Activated CD4-positive, alpha-beta memory T cell treated with anti-CD3 and anti-CD28 coated beads for 36 hours (primary cell): ENCODE results near the gene ZNF101. TPM values are rescaled to one million over a fixed set of nuclear protein-coding genes. Genes with fewer than 3 reads are reported as not detected.
"Not testable (repeated sequence)": the region's sequence is repeated elsewhere in the genome, so short reads cannot be mapped to it uniquely, and the experiment has no call there.

Experiments
- CTCF ChIA-PET: fragments of 350-600 bp; sonication (Branson Sonifier 250); formaldehyde crosslinking; loops from one replicate; lab custom pipeline; 2021; ENCODE audit warnings: antibody characterized with exemption, inconsistent platforms; lab: Charles Lee
- POLR2A ChIA-PET: fragments of 350-600 bp; sonication (Branson Sonifier 250); formaldehyde crosslinking; loops from one replicate; lab custom pipeline; 2021; ENCODE audit warnings: antibody characterized with exemption; lab: Charles Lee
- DNase-seq: peaks from one replicate; pipeline ENCODE4 v3.0.0-alpha.2; 2020
- H3K27ac Mint-ChIP-seq: one replicate; pipeline ENCODE4 v1.8.0; 2021; ENCODE audit warnings: mixed read lengths
- H3K27me3 Mint-ChIP-seq: one replicate; pipeline ENCODE4 v1.8.0; 2021; ENCODE audit warnings: mixed read lengths
- H3K36me3 Mint-ChIP-seq: one replicate; pipeline ENCODE4 v1.8.0; 2021; ENCODE audit warnings: mixed read lengths
- H3K4me1 Mint-ChIP-seq: one replicate; pipeline ENCODE4 v1.8.0; 2021; ENCODE audit warnings: low read depth, mixed read lengths
- H3K4me3 Mint-ChIP-seq: one replicate; pipeline ENCODE4 v1.8.0; 2021; ENCODE audit warnings: mild to moderate bottlenecking, mixed read lengths
- H3K9me3 Mint-ChIP-seq: one replicate; pipeline ENCODE4 v1.8.0; 2021; ENCODE audit warnings: mixed read lengths
- intact Hi-C: fragments of 100-400 bp; cut with micrococcal nuclease; formaldehyde crosslinking; loops from one replicate; pipeline ENCODE4 v1.15.1; 2023
- total RNA-seq, 2 experiments: library from RNA; stranded (reverse); gene quantifications; one replicate each; pipeline ENCODE4 v1.2.3, GENCODE V29; 2021

The ZNF101 gene
- total RNA-seq, 2 experiments from 2014 or later: 76.0 to 77.0 TPM

DNA sequence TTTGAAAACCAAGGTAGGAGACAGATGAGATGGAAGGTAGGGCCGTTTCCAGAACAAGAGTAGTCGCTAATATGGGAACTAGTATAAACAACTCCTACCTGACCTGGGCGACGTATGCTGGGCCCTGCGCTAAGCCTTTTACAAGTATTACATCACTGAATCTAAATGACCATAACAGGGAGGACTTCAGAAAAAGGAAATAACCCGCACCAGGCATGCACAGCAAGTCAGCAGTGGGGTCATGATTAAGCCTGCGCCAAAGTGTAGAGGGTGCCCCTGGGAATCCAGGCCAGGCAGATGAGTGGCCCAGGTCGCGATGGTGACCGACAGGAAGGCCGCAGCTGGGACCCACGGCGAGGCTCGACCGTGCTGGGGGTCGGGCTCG, 5.8 kb upstream of the ZNF101 start:
- intact Hi-C loops: loop anchor here (1.0 to 10.0 kb wide), 8 partner anchors 20 to 468 kb away; partner anchors contain the start of genes BORCS8, GATAD2A, GMIP and PBX4
- Mint-ChIP-seq H3K9me3 (no peaks in the 10 kb centered on the region), H3K36me3 (peaks cover 25% of the 10 kb centered on the region), H3K4me1 (peaks cover 33% of the 10 kb centered on the region), H3K27me3 (no peaks in the 10 kb centered on the region), H3K4me3 (peak overlapping the region; percentile 96), H3K27ac (peak overlapping the region; percentile 94)
- ChIA-PET POLR2A (interaction anchor here (0.6 to 2.0 kb wide), 10 partner anchors 9 to 237 kb away, joined by 3 to 9 read pairs (median 4); partner anchors contain the start of genes GMIP, NDUFA13, TSSK6 and ZNF253), CTCF (interaction anchor here (1.0 to 1.5 kb wide), 4 partner anchors 110 to 159 kb away, joined by 4 to 6 read pairs (median 4); partner anchors contain the start of gene ZNF506)
- DNase-seq: no peak

GRCh38 chr19:19663256-19664120, 5.2 kb upstream of the ZNF101 start, which contains the start of gene ATP13A1:
ATP13A1 (minus strand) TSS chr19:19663676; CDS start chr19:19663666, 10 bp downstream.
- H3K9me3 Mint-ChIP-seq: no peaks in the 10 kb centered on the region
- no peaks in the 10 kb centered on the region for H3K27me3 Mint-ChIP-seq
- ChIA-PET CTCF (interaction anchor here (0.6 to 1.5 kb wide), 2 partner anchors 131 to 171 kb away, joined by 4 read pairs; no protein-coding TSS in a partner anchor), POLR2A (interaction anchor here (1.0 to 2.0 kb wide), 7 partner anchors 13 to 202 kb away, joined by 3 to 9 read pairs (median 5); partner anchors contain the start of genes GMIP, NDUFA13, TSSK6 and ZNF253)
- intact Hi-C loops: loop anchor here (1.0 to 10.0 kb wide), 6 partner anchors 45 to 469 kb away; partner anchors contain the start of genes BORCS8, GATAD2A, PBX4 and RFXANK
- DNase-seq: peak; percentile 95
- H3K4me3 Mint-ChIP-seq: peak within 1 kb of the TSS; percentile 96
- H3K36me3 Mint-ChIP-seq: peaks cover 22% of the 10 kb centered on the region
- peak within 1 kb of the TSS; percentile 98 for H3K27ac Mint-ChIP-seq
- peaks cover 39% of the 10 kb centered on the region for H3K4me1 Mint-ChIP-seq

DNA sequence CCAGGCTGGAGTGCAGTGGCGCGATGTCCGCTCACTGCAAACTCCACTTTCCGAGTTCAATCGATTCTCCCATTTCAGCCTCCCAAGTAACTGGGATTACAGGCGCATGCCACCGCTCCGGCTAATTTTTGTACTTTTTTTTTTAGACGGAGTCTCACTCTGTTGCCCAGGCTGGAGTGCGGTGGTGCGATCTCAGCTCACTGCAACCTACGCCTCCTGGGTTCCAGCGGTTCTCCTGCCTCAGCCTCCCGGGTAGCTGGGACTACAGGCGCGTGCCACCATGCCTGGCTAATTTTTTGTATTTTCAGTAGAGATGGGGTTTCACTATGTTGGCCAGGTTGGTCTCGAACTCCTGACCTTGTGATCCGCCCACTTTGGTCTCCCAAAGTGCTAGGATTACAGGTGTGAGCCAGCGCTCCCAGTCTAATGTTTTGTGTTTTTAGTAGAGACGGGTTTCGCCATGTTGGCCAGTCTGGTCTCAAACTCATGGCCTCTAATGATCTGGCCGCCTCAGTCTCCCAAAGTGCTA, 3.2 kb upstream of the ZNF101 start:
- Mint-ChIP-seq H3K36me3 (peaks cover 30% of the 10 kb centered on the region), H3K4me1 (peaks cover 42% of the 10 kb centered on the region)
- H3K4me3 Mint-ChIP-seq, DNase-seq, H3K27ac Mint-ChIP-seq, H3K27me3 Mint-ChIP-seq, POLR2A ChIA-PET, H3K9me3 Mint-ChIP-seq: not testable (repeated sequence)
- CTCF ChIA-PET: interaction anchor here (0.6 kb wide), 1 partner anchor 65 kb away, joined by 5 read pairs; no protein-coding TSS in a partner anchor
- intact Hi-C loops: loop anchor here (10.0 kb wide), 2 partner anchors 261 to 471 kb away; partner anchors contain the start of genes BORCS8, GATAD2A and RFXANK

DNA sequence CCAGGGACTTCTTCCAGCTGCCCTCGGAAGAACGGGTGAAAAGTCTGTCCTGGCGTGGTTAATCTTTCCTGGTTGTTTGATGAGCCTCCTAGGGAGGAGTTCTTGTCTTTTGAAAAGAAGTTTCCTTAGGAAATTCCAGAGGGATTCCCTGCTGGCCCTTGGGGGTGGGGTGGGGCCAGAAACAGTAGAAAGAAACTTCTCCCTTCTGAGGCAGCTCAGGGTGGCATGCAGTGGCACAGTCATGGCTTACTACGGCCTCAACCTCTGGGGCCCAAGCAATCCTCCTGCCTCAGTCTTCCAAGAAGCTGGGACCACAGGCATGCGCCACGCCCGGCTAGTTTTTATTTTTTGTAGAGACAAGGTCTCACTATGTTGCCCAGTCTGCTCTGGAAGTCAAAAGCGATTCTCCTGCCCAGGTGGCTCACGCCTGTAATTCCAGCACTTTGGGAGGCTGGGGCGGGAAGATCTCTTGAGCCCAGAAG, 1.5 kb downstream of the ZNF101 start:
- ChIA-PET CTCF (interaction anchor here (0.6 kb wide), 1 partner anchor 42 kb away, joined by 3 read pairs; no protein-coding TSS in a partner anchor), POLR2A (interaction anchor here (2.2 to 3.2 kb wide), 3 partner anchors 62 to 203 kb away, joined by 10 to 18 read pairs (median 15); partner anchors contain the start of genes ZNF14 and ZNF506)
- H3K4me1 Mint-ChIP-seq: peaks cover 40% of the 10 kb centered on the region
- intact Hi-C loops: no loop called here
- no peak for DNase-seq
- H3K27ac Mint-ChIP-seq: peak overlapping the region; percentile 96
- H3K9me3 Mint-ChIP-seq: peaks cover 18% of the 10 kb centered on the region
- H3K27me3 Mint-ChIP-seq: no peaks in the 10 kb centered on the region
- peaks cover 54% of the 10 kb centered on the region for H3K36me3 Mint-ChIP-seq
- H3K4me3 Mint-ChIP-seq: peak overlapping the region; percentile 82

- ChIA-PET CTCF (interaction anchor here (0.5 kb wide), 1 partner anchor 169 kb away, joined by 3 read pairs; no protein-coding TSS in a partner anchor), POLR2A (interaction anchor here (0.6 kb wide), 1 partner anchor 194 kb away, joined by 3 read pairs; no protein-coding TSS in a partner anchor)
- intact Hi-C loops: no loop called here
- H3K27me3 Mint-ChIP-seq: no peaks in the 10 kb centered on the region
- H3K36me3 Mint-ChIP-seq: peaks cover 79% of the 10 kb centered on the region
- peak overlapping the region; percentile 8 for H3K27ac Mint-ChIP-seq
- peak; percentile 41 for DNase-seq
- H3K4me1 Mint-ChIP-seq: peaks cover 49% of the 10 kb centered on the region
- H3K9me3 Mint-ChIP-seq: peaks cover 39% of the 10 kb centered on the region
- H3K4me3 Mint-ChIP-seq: no peak overlapping the region
Measured at GRCh38 chr19:19672816-19673215, 4.2 kb downstream of the ZNF101 start.

GRCh38 chr19:19674315-19674714, 5.7 kb downstream of the ZNF101 start:
- Mint-ChIP-seq H3K36me3 (peaks cover 91% of the 10 kb centered on the region), H3K4me3 (no peak overlapping the region), H3K27me3 (no peaks in the 10 kb centered on the region), H3K9me3 (peaks cover 54% of the 10 kb centered on the region), H3K27ac (peak overlapping the region; percentile 42), H3K4me1 (peaks cover 43% of the 10 kb centered on the region)
- CTCF ChIA-PET: no interaction called here
- POLR2A ChIA-PET: no interaction called here
- intact Hi-C loops: no loop called here
- no peak for DNase-seq

- no peak overlapping the region for H3K4me3 Mint-ChIP-seq
- H3K27ac Mint-ChIP-seq: peak overlapping the region; percentile 42
- no peaks in the 10 kb centered on the region for H3K27me3 Mint-ChIP-seq
- intact Hi-C loops: no loop called here
- H3K9me3 Mint-ChIP-seq: peaks cover 66% of the 10 kb centered on the region
- ChIA-PET CTCF (no interaction called here), POLR2A (no interaction called here)
- no peak for DNase-seq
- peaks cover 93% of the 10 kb centered on the region for H3K36me3 Mint-ChIP-seq
- peaks cover 25% of the 10 kb centered on the region for H3K4me1 Mint-ChIP-seq
Measured at GRCh38 chr19:19677579-19677978, 8.9 kb downstream of the ZNF101 start.

DNA sequence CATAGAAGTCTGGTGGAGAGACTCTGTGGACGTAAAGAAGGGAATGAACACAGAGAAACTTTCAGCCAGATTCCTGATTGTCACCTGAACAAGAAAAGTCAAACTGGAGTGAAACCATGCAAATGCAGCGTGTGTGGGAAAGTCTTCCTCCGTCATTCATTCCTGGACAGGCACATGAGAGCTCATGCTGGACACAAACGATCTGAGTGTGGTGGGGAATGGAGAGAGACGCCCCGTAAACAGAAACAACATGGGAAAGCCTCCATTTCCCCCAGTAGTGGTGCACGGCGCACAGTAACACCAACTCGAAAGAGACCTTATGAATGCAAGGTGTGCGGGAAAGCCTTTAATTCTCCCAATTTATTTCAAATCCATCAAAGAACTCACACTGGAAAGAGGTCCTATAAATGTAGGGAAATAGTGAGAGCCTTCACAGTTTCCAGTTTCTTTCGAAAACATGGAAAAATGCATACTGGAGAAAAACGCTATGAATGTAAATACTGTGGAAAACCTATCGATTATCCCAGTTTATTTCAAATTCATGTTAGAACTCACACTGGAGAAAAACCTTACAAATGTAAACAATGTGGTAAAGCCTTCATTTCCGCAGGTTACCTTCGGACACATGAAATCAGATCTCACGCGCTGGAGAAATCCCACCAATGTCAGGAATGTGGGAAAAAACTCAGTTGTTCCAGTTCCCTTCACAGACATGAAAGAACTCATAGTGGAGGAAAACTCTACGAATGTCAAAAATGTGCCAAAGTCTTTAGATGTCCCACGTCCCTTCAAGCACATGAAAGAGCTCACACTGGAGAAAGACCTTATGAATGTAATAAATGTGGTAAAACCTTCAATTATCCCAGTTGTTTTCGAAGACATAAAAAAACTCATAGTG, 10.8 kb downstream of the ZNF101 start:
- no peaks in the 10 kb centered on the region for H3K27me3 Mint-ChIP-seq
- H3K4me1 Mint-ChIP-seq: peaks cover 21% of the 10 kb centered on the region
- H3K27ac Mint-ChIP-seq: peak overlapping the region; percentile 39
- H3K4me3 Mint-ChIP-seq: no peak overlapping the region
- ChIA-PET CTCF (no interaction called here), POLR2A (no interaction called here)
- peaks cover 93% of the 10 kb centered on the region for H3K36me3 Mint-ChIP-seq
- intact Hi-C loops: no loop called here
- DNase-seq: no peak
- H3K9me3 Mint-ChIP-seq: peaks cover 76% of the 10 kb centered on the region

GRCh38 chr19:19686119-19686518, 17.5 kb downstream of the ZNF101 start:
- H3K4me1 Mint-ChIP-seq, intact Hi-C loops, DNase-seq, H3K4me3 Mint-ChIP-seq, H3K27ac Mint-ChIP-seq, H3K27me3 Mint-ChIP-seq: not testable (repeated sequence)
- POLR2A ChIA-PET: interaction anchor here (0.6 kb wide), 1 partner anchor 21 kb away, joined by 3 read pairs; no protein-coding TSS in a partner anchor
- Mint-ChIP-seq H3K9me3 (peaks cover 42% of the 10 kb centered on the region), H3K36me3 (peaks cover 41% of the 10 kb centered on the region)
- CTCF ChIA-PET: interaction anchor here (0.7 kb wide), 1 partner anchor 43 kb away, joined by 3 read pairs; the partner anchor contains the start of gene GMIP

- Mint-ChIP-seq H3K36me3 (peaks cover 37% of the 10 kb centered on the region), H3K27me3 (no peaks in the 10 kb centered on the region), H3K4me3 (no peak overlapping the region), H3K9me3 (peaks cover 37% of the 10 kb centered on the region), H3K27ac (no peak overlapping the region), H3K4me1 (no peaks in the 10 kb centered on the region)
- POLR2A ChIA-PET: interaction anchor here (0.6 kb wide), 1 partner anchor 20 kb away, joined by 3 read pairs; no protein-coding TSS in a partner anchor
- intact Hi-C loops: no loop called here
- no peak for DNase-seq
- CTCF ChIA-PET: interaction anchor here (0.7 kb wide), 1 partner anchor 43 kb away, joined by 3 read pairs; the partner anchor contains the start of gene GMIP
Measured at GRCh38 chr19:19686580-19686979, 17.9 kb downstream of the ZNF101 start.
